GM18867 (cell line): Measurements from ENCODE around the gene CDK5R2.
A peak's percentile ranks its signal among the peaks of the same experiment; 100 is the strongest.

Experiments
- ATAC-seq: cut with Tn5 transposase; IDR thresholded peaks from one replicate; pipeline ENCODE4 v1.9.1; 2021; ENCODE audit warnings: mild to moderate bottlenecking, moderate library complexity; ENCODE audit not compliant: unreplicated experiment

CDK5R2 gene

DNA sequence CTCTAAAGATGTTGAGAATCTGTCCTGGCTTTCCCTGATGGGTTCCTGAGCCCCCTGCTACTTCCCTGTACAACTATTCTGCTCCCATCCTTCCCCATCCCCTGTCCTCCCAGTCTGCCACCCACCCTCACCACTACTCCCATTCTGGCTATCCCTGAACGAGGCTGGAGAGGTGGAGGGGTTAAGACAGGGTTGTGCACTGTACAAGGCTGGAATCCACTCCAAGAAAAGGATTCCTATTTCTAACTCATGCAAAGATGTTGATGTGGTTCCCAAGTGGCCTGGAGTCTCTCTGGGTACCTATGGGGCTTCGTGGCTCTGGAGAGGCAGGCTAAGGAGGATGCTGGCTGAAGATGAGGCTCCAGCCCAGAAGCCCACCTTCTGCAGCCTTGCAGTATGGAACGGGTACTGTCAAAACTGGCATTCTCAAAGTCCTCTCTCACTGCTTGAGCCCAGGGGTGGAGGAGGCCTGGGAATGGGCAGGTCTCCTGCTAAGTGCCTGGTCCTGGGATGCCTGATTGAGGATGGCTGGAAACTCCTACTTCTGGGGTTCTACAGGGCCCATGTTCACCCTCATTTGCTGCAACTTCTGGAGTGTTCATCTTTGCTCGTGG is 26.8 kb downstream of the CDK5R2 start:
- ATAC-seq = no peak

DNA sequence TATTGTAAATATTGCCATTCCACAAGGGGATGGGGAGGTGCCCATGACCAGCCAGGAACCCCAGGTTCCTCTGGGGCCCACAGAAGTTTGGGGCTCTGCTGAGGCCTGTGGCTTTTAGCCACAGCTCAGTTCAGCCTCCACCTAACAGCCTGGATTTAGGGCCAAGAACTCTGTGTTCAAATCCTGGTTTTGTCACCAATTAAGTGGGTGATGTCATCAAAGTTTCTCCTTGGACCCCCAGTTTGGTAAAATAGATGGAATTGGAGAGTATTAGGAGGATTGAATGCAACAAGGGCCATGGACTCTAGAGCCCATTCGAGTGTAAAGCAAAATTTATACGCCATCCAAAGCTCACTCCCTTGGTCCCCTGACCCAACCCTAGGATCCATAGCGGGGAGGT is 28.7 kb downstream of the CDK5R2 start:
- ATAC-seq = no peak

DNA sequence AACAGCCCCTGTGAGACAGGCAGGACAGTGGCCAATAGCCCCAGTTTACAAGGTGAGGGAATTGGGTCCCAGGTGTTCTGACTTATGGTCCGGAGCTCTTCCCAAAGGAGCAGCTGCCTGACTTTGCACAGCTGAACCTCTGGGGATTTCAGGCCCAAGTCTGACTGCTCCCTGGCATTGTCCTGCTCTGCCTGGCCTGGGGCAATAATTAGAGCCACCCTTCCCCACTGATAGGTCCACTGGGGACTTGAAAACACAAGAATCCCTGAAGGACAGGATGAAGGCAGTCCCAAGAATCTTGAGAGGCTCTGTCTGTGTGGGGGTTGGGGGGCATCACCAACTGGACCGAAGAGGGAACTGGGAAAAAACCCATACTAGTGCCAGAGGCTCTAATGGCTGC is 29.2 kb downstream of the CDK5R2 start:
- ATAC-seq = no peak

DNA sequence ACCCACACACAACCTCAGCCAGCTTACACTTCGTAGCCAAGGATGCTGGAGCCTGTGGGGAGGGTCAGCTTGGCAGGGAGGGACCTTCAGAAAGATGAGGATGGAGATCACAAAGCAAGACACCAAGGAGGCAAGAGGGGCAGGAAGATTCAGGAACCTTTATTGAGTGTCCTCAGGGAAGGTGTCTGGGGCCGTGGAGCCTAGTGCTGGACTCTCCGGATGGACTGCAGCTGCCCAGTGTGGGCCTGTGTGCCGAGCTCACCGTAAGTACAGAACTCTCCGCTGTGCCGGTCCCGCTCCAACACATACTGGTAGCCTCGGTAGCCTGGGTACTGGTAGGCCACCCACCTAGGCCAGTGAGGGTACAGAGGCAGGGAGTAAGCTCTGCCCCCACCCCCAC is 30.6 kb downstream of the CDK5R2 start:
- ATAC-seq = no peak

DNA sequence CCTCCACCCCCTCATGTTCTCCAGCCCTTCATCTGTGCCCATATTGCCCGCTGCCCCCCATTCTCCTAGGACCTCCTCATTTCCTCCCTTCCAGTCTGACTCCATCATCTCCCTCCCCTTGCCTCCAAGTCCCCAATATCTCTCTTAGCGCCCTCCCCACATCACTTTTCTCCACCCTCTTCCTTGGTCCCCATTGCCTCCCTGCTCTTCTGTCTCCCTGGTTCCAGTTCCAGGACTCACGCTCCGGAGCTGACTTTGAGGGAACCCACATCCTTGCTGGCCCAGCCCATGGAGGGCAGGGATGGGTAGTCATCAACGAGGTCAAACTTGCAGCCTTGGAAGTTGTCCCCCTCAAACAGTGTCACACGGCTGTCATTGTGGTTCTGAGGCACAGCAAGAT is 31.1 kb downstream of the CDK5R2 start:
- no peak for ATAC-seq

DNA sequence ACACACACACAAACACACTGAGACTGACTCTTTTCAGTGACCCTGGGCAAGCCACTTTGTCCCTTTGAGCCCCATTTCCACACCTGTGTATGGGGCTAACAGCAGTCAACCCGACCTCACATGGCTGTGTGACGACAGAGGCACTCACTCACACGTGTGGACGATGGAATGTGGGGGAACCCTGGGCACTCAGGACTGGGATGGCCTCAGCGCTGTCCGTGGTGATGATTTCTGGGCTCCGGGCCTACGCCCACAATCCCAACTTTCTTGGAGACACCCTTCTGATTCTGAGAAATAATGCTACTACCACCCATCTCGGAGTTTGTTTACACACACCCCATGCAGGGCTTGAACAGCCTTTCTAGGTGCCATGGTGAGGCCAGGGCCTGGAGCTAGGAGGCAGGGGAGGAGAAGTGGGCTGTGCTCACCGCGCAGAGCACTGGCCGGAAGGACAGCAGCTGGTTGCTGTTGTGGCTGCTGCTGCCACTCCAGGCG is 32.3 kb downstream of the CDK5R2 start:
- no peak for ATAC-seq

DNA sequence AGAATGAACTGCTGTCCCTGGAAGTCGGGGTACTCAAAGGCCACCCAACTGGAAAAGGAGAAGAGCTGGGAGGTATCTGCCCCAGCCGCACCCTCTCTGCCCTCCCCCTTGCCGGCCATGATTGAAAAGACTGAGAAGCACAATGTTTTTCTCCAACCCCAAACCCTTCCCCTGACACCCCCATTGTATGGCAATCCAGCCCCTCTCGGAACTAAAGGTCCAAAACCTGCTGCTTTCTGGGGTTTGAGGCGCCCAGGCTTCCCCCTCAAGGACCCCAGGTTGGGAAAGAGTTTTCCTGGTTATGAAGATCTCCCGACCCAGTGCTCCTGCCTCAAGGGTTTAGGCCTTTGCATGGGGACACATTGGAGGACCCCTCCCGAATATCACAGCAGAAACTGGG is 32.7 kb downstream of the CDK5R2 start:
- no peak for ATAC-seq

DNA sequence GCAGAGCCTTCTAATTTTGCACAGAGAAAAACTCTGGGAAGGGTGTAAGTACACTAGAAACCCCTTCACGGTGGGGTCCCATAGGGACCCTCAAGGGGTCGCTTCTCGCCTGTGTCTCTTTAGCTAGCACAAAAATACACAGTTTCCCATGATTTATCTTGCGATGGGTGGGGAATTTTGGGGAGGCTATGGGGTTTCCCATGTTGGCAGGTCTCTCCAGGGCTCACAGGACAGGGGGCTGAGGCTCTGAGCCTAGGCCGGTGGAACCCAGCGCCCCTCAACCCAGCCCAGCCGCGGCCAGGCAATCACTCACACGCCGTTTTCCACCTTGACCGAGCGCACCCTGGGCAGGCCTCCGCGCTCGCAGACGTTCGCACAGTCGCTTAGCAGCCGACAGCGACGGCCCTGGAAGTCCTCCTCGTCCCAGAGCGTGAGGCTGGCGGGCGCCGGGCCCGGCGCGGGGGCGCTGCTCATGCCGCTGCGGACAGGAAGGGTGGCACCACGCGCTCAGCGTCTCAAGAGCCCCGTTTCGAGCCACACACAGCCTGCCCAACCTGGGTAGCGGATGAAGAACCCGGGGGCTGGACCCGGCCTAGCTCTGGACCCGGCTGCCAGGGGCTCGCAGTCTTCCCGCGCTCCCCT is 33.4 kb downstream of the CDK5R2 start:
- no peak for ATAC-seq

DNA sequence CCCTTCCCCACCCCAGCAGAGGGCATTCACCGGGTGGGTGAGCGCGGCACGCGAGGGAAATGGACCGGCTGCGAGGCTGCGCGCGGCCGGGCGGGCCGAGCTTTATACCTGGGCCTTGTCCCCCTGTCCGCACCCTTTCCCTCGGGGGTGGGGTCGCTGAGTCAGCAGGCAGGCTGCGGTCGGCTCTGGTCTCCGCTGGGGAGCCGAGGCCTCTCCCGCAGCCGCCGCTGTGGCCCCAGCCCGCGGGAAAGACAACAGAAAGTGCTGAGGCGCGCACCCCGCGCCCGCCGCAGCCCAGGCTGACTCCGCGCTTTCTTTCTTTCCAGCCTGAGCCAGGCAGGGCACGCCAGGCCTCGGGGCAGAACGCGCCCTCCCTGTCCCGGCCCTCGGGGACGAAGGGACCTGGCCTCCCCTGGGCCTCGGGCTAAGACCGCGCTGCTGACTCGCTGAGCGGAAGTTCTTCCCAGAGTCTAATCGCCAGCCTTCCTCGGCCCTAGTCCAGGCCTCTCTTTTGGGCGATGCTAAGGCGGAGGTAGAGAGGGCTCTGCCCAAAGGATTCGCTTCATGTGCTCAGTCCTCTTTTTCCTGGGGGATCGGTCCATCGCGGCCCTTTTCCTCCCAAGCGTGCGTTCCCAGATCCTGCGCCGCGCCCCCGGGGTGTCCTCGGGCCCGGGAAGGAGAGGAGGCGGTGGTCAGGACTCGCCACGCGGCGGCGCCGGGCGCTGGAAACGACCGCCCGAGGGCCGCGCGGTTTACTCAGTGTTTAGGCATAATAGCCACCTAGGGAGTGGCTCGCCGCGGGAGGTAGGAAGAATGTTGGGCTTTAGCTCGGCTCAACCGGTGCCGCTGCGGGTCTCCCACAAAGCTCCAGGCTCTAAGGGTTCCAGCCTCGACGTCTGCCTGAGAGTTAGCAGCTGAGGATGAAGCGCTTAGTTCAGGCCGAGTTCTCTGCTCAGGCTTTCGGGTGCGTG is 34.2 kb downstream of the CDK5R2 start, which contains the start of gene CRYBA2:
CRYBA2 (minus strand) TSS at position 78 of the 971 bp plus-strand sequence. CDS start 246 bp downstream, outside the sequence.
- no peak for ATAC-seq

DNA sequence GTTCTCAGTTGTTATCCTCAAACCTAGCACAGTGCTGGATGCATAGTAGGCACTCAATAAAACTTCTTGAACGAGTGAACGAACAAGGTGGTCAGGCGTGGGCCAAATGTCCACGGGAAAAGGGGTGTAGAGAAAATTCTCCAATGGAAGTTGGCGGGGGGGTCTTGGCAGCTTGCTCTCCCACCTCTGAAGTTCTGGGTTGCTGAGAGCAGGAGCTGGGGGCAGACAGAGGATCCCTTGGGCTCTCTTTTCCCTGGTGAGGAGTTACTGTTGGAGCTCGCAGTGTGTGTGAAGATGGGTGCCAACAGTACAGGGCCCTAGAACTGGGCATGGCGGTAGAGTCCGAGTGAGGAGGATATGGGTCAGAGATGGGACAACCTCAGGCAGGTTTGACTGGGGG is 36.1 kb downstream of the CDK5R2 start:
- ATAC-seq = no peak

DNA sequence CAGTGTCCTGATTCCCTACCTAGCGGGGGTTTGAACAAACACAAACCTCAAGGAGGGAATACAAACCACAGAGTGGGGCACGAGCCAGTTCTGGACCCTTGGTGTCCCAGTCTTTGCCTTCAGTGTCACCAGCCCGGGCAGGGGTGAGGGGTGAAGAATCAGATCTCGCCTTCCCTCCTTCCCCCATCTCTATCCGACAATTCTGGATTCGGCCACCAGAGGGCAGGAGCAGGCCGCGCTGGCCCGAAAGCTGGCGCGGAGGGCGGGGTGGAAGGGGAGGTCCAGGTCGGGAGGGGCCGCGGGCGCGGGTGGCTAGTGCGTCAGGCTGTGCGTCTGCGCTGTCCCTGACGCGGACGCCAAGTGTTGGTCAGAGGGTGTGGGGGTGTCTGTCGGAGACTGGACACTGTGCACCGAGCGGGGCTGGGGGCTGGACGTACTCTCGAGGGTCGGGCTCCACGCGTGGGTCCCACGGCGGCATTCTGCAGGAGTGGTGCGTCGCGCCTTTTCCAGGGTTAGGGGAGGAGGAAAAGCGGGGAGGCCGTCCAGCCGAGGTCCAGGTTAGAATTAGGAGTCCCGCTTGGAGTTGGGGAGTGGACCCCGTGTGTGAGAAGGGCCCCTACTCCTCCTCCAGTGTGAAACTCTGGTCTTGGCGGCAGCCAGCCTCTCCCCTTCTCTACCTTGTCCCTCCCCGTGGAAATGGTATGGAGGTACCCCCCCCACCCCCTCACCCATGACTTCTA is 36.7 kb downstream of the CDK5R2 start:
- ATAC-seq = peak; percentile 52

DNA sequence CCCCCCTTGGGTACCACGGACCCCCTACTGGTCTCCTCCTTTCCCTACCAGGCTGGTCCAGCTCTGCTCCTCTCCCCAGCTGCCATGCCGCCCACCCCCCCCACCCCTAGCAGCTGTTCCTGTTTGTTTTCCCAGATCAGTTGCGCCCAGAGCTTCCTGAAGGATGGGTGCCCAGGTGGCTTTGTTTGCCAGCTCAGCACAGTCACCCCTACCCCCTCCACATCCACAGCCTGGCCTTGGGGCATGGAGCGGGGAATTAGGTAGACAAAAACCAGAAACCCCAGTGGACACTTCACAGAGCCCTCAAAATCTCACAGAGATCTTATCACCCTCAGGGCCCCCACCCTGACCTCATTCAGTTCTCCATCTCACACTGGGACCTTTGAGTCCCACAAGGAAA is 37.5 kb downstream of the CDK5R2 start:
- no peak for ATAC-seq

DNA sequence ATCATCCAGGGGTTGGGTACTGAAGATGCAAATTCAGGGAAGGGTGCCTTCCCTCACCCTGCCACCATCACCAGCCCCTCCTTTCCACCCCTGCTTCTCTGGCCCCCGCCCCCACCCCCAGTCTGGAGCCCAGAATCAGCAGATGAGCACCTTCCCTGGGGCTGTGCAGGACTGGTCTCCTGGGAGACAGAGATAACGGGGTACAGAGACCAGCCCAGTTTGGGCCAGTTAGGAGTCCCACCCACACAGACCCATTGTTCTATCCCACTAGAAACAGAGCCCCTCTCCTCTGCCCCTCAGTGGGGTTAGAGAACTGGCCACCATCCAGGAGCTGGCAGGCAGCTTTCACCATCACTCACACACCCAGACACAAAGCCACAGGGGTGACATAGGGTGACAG is 38.3 kb downstream of the CDK5R2 start:
- no peak for ATAC-seq

DNA sequence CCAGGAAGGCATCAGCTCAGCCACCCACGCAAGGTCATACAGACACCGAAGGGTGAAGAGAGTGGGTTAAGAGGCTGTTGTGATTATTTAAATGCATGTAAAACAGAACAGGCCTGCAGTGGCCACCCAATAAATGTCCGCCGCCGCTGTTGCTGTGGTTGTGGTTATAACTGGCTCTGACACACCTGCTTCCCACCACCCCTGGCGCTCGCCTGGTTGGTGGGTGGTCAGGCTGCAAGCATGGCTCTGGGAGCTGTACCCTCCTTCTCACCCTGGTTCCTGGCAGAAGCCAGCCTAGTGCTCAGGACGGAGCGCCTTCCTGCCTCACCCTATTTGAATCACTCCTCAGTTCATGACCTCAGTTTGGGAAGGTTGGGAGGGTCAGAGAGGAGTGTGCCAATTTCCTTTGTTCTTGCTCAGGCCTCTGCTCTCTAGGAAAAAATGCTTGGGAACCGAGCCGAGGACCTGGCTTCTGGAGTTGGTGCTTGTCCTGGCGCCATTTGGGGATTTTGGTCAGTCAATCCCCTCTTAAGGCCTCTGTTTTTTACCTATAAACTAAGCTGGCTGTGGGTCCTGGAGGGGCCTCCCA is 39.0 kb downstream of the CDK5R2 start:
- ATAC-seq = no peak

DNA sequence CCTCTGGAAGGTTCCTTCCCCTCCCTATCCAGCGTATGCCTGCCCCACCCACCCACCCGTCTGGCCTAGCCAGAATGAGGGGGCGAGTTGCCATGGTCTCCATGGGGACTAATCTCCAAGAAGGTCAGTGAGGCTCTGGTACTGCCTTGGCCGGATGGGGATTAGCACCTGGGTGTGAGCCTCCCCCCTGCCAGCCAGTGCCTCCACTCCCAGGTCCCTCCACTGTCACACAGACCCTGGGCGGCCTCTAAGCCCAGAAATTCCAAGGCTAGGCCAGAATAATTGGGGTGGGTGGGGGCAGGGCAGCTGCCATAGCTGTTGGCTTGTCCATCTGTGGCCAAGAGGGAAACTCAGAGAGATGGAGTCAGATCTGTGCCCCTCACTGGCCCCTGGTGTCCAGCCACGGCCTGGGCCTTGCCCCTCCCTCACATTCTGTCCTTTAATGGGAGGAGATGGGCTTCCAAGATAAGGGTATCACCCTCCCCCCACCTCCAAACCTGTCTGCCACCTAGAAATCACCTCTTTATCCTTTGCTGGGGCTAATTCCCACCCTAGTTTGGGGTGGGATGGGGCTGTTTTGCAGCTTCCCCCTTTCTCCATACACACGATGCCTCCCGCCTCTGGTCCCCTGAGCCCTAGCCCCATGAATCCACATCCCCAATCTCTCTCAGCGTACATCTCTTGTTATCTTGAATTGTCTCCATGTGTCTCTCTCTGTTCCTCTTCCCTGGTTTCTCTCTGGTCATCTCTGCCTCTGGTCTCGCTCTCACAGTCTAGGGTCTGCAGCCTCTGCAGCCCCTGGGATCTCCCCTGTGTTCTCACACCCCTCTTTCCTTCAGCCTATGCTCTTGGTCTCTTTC is 39.8 kb downstream of the CDK5R2 start:
- no peak for ATAC-seq

DNA sequence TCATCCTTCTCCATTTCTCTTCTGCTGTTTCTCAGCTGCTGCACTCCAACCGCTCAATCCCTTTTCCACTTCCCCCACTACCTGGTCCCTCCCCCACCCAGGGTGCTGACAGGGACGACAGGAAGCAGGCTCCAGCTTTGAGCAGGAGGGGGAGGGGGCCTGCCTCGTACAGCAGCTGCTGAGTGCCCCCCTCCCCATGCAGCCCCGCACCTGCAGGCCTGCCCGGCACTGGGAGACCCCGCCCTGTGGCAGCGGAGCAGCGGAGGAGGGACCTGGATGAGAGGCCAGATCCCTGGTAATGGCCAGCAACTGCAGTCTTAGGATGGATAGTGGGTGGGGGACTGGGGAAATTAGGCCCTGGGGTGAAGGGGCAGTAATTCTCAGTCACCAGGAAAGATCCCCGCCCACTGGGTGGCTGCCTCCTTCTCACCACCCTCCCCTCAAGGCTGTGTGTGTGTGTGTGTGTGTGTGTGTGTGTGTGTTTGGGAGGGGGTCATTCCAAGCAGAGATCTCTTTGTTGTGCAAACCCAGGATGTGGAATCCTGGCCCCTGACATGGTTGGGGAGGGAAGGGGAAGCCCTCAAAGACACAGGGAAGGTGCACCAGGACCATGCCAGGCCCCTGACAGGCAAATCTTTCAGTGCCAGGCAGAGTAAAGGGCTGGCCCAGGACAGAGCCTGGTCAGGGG is 40.6 kb downstream of the CDK5R2 start:
- ATAC-seq = no peak

DNA sequence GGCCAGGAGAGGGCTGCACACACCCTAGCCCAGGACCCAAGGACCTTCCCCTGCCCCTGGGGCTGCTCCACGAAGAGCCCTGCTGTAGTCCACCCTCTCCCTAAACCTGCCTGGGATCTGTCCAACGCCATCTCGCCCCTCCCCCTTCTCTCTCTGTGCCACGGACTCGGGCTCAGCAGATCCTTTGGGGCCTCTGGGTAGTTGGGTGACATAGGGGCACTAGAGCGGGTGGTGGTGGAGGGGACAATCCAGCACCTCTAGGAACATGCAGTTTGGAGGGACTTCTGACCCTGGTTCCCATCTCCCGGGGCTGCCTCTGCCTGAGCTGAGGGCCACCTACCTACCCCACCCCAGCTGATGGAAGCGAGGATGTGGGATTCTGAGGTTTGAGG is 41.1 kb downstream of the CDK5R2 start:
- ATAC-seq = no peak

DNA sequence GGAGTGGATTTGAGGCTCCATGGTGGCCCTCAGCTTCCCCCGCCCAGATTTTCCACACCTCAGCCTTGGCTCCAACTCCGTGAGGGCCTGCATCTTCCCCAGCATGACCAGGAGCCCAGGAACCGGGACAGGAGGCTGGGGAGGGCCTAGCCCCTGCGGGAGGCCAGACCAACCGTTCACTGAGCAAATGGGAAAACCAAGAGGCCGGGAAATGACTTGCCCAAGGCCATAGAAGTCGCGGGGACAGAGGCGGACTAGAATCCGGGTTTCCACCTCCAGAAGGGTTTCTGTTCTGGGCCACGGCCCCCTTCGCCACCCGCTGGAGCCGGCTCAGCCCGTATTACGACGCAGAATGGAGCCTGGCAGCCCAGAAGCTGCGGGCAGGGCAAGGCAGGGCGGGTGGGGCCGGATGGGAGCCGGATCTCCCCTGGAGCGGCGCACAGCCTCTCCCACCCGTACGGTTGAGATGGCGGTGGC is 41.7 kb downstream of the CDK5R2 start:
- ATAC-seq = no peak
